SJSA1 (cell line): ENCODE data around the gene RAB30. TPM values are rescaled to one million over a fixed set of nuclear protein-coding genes. Genes with fewer than 3 reads are reported as not detected.
A peak's percentile ranks its signal among the peaks of the same experiment; 100 is the strongest.

ENCODE experiments used
- DNase-seq, 2 experiments: peaks; one replicate each; pipeline ENCODE4 v3.0.0-alpha.2; 2015 to 2020; ENCODE audit warnings: low spot score in 2 of 2, low read depth in 1 of 2
- H3K27ac ChIP-seq: fragments of 250-450 bp; sonication (Bioruptor Pico); 2 replicates; pipeline ENCODE4 v1.5.1; 2020; ENCODE audit warnings: mild to moderate bottlenecking, moderate library complexity
- H3K27me3 ChIP-seq: fragments of 250-450 bp; sonication (Bioruptor Pico); replicated peaks from 2 replicates; pipeline ENCODE4 v1.5.1; 2020; ENCODE audit warnings: mild to moderate bottlenecking, moderate library complexity
- H3K36me3 ChIP-seq: fragments of 250-450 bp; sonication (Bioruptor Pico); 2 replicates; pipeline ENCODE4 v1.5.1; 2020; ENCODE audit warnings: mild to moderate bottlenecking
- H3K4me1 ChIP-seq: fragments of 250-450 bp; sonication (Bioruptor Pico); replicated peaks from 2 replicates; pipeline ENCODE4 v1.6.1; 2021; ENCODE audit warnings: mild to moderate bottlenecking
- H3K4me3 ChIP-seq: fragments of 250-450 bp; sonication (Bioruptor Pico); 2 replicates; pipeline ENCODE4 v1.5.1; 2020; ENCODE audit warnings: mild to moderate bottlenecking
- H3K9me3 ChIP-seq: fragments of 250-450 bp; sonication (Bioruptor Pico); replicated peaks from 2 replicates; pipeline ENCODE4 v1.5.1; 2020; ENCODE audit warnings: mild to moderate bottlenecking
- total RNA-seq: library from RNA; depleted of rRNA; stranded (reverse); fragments of >200 nt; shearing (Covaris generic); gene quantifications from 2 replicates; pipeline ENCODE4 v1.2.3, GENCODE V29; 2014; rRNA removed

RAB30 gene, protein sequence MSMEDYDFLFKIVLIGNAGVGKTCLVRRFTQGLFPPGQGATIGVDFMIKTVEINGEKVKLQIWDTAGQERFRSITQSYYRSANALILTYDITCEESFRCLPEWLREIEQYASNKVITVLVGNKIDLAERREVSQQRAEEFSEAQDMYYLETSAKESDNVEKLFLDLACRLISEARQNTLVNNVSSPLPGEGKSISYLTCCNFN
- 6.5 and 10.2 TPM in 2 replicates for total RNA-seq

DNA sequence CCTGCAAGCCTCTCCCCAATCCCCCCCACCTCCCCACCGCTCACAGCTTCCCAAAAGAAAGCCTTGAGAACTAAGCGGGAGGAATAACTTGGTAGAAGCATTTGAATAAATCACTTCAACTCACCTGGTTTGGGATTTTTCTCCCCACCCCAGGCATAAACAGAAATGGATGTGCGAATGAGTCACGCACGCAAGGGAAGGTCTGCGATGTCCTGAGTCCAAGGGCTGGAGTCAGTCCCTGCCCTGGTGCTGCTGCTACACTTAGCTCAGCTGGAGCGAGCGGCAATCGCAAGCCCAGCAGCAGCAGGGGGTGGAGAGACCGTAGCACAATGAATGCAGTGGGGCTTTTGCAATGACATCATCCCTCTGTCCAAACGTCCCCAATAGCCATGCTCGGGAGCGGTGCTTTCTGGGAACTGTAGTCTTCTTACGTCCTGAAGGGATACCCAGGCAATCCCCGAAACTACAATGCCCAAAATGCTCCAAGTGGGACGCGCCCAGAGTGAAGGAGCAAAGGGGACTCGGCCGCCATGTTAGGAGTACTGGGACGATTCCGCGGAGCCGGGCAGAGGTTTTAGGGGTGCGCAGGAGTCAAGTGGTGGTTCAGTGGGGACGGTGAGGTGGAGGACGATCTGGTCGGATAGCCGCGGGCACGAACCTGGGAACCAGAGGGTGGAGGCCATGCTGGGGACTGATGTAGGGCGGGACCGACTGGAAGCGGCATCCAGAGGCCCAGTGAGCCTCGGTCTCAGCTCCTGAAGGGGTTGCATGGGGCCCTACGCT lies at the start of gene RAB30:
RAB30 (minus strand) TSS at position 331 of the 783 bp plus-strand sequence. CDS start 74,581 bp downstream, outside the sequence.
- peak; percentile 93 to 95 for DNase-seq
- H3K36me3 ChIP-seq, result peaks cover 16% of the 10 kb centered on the region
- no peaks in the 10 kb centered on the region for H3K9me3 ChIP-seq
- peak within 1 kb of the TSS; percentile 92 for H3K27ac ChIP-seq
- no peaks in the 10 kb centered on the region for H3K27me3 ChIP-seq
- H3K4me3 ChIP-seq, result peak within 1 kb of the TSS; percentile 68
- H3K4me1 ChIP-seq, result peaks cover 15% of the 10 kb centered on the region

DNA sequence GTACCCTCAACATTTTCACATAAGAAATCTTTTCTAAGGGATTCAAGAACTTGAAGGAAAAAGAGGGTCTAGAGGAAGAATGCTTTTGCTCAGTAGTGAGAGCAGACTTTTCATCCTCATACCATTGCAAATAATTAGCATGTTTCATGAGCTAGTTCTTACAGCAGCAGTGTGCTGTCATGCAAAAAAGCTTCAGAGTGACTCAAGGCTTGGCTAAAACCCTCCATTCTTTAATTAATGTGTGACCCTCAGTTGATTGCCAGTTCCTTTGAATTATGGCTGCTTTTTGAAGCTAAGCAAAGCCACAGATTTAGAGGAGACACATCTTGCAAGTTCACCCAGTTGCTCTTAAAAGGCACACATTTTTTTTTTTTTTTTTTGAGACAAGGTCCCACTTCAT lies 48.6 kb upstream of the RAB30 start:
- Histone ChIP-seq H3K4me3 (no peak overlapping the region), H3K27ac (no peak overlapping the region), H3K9me3 (no peaks in the 10 kb centered on the region), H3K4me1 (no peaks in the 10 kb centered on the region), H3K36me3 (no peaks in the 10 kb centered on the region), H3K27me3 (no peaks in the 10 kb centered on the region)
- no peak for DNase-seq

DNA sequence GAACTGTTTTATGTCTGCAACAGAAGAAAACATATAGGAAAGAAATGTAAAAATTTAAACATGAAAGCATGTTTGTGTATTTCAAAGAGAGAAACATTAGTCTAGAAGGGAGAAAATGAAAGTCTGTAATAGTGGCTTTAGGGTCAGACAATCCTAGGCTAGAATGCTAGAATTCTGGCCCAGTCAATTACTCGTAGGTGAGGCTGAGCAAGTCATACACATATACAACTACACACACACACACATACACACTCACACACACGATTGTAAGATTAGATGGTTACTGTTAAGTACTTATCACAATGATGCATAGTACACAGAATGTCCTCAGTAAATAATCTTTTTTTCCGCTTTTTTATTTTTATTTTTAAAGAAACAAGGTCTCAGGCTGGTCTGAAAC lies 47.5 kb upstream of the RAB30 start:
- H3K4me1 ChIP-seq, result no peaks in the 10 kb centered on the region
- no peak for DNase-seq
- no peaks in the 10 kb centered on the region for H3K36me3 ChIP-seq
- no peak overlapping the region for H3K27ac ChIP-seq
- no peaks in the 10 kb centered on the region for H3K9me3 ChIP-seq
- H3K4me3 ChIP-seq, result no peak overlapping the region
- H3K27me3 ChIP-seq, result no peaks in the 10 kb centered on the region

DNA sequence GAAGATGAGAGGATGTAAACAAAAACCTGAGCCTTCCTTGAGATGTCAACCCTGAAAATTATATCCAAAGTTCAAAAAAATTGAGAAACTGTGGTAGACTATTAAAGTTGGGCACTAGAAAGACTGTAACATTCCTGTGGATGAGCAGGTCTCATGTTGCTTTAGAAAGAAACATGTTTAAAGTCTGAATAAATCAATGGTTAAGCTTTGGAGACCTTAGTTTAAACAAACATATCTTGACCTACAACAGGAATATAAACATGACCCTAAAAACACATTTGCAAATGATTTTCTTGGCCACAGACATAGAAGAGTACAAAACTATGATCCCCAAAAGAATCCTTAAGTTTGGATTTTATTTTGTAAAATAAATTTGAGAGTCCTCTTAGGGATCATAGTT lies 47.1 kb upstream of the RAB30 start:
- no peaks in the 10 kb centered on the region for H3K4me1 ChIP-seq
- no peak overlapping the region for H3K4me3 ChIP-seq
- no peaks in the 10 kb centered on the region for H3K27me3 ChIP-seq
- H3K27ac ChIP-seq, result no peak overlapping the region
- H3K36me3 ChIP-seq, result no peaks in the 10 kb centered on the region
- no peaks in the 10 kb centered on the region for H3K9me3 ChIP-seq
- no peak for DNase-seq

DNA sequence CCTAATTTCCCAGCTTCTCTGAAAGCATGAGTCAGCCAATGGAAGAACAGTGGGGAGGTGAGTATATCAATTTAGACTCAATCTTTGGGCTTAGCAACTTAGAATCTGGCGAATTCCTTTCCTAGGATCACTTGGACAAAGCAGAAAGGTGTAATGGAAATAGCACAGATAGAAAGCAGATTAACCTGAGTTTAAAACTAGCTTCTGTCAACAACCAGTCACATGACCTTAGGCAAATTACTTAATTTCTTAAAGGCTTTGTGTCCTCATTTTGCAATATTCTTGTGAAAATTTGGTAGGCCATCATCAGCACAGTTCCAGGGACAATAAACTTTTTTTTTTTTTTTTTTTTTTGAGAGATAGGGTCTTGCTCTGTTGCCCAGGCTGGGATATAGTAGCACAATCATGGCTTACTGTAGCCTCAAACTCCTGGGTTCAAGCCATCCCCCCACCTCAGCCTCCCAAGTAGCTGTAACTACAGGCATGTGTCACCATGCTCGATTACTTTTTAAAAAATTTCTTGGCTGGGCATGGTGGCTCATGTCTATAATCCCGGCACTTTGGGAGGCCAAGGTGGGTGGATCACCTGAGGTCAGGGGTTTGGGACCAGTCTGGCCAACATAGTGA lies 44.4 kb upstream of the RAB30 start:
- H3K4me3 ChIP-seq, result no peak overlapping the region
- no peak for DNase-seq
- H3K27ac ChIP-seq, result no peak overlapping the region
- no peaks in the 10 kb centered on the region for H3K4me1 ChIP-seq
- H3K9me3 ChIP-seq, result no peaks in the 10 kb centered on the region
- no peaks in the 10 kb centered on the region for H3K27me3 ChIP-seq
- no peaks in the 10 kb centered on the region for H3K36me3 ChIP-seq

DNA sequence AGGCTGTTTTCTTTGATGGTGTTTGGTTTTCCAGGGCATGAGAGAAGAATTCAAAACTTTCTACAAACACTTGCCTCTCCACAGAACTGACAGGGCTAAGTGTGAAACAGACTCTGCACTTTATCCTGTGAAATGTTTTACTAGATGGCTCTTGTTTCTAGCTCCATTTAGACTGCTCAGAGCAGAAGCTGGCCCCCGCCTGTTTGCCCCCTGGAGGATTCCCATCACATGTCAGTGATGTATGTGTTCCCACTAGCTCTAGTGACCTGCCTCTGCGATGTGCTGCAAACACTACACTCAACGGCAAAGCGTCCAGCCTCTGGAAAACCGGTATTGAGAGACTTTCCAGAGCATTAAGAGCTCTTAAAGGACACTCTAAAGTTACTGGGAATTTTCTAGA lies 43.9 kb upstream of the RAB30 start:
- no peaks in the 10 kb centered on the region for H3K9me3 ChIP-seq
- DNase-seq, result no peak
- H3K36me3 ChIP-seq, result no peaks in the 10 kb centered on the region
- H3K27me3 ChIP-seq, result no peaks in the 10 kb centered on the region
- no peak overlapping the region for H3K27ac ChIP-seq
- H3K4me1 ChIP-seq, result no peaks in the 10 kb centered on the region
- no peak overlapping the region for H3K4me3 ChIP-seq

DNA sequence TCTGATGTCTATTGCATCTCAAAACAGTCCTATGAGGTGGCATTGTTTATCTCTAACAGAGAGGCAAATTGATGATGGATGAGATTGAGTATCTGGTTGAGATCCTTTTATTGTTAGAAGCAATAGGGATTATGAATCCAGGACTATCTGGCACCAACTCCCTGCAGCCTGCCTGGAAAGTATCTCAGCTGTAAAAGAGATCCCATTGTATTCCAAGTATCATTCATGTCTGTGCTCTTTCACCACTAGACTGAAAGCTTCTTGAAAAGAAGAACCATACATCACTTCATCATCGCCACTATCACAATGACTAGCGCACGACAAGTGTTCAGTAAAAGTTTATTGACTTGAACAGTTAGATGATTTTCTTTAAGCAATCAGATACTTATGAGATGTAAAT lies 43.3 kb upstream of the RAB30 start:
- H3K9me3 ChIP-seq, result no peaks in the 10 kb centered on the region

DNA sequence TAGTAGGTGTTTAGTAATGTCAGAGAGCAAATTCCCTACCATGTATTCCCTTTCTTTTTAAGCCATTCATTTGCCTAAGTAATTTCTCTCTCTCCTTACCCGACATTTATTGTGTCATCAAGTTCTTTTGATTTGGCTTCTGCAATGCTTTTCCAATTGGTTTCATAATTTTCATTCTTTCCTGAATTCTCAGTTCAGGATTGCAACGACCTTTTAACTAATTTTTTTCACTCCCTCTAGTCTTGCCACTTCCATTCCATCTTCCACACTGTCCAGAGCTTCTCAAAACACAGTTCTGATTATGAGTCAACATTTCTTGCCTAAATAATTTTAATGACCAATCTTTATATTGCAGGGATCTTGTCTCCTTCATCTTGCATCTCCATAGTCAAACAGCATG lies 41.2 kb upstream of the RAB30 start:
- Histone ChIP-seq H3K27me3 (no peaks in the 10 kb centered on the region), H3K27ac (no peak overlapping the region), H3K9me3 (no peaks in the 10 kb centered on the region), H3K4me3 (no peak overlapping the region), H3K4me1 (no peaks in the 10 kb centered on the region), H3K36me3 (no peaks in the 10 kb centered on the region)
- no peak for DNase-seq

More for the DNA sequence above, 43.3 kb upstream of the RAB30 start:
- H3K4me1 ChIP-seq, result no peaks in the 10 kb centered on the region
- H3K27ac ChIP-seq, result no peak overlapping the region
- no peak overlapping the region for H3K4me3 ChIP-seq
- no peaks in the 10 kb centered on the region for H3K36me3 ChIP-seq
- no peak for DNase-seq
- H3K27me3 ChIP-seq, result no peaks in the 10 kb centered on the region

DNA sequence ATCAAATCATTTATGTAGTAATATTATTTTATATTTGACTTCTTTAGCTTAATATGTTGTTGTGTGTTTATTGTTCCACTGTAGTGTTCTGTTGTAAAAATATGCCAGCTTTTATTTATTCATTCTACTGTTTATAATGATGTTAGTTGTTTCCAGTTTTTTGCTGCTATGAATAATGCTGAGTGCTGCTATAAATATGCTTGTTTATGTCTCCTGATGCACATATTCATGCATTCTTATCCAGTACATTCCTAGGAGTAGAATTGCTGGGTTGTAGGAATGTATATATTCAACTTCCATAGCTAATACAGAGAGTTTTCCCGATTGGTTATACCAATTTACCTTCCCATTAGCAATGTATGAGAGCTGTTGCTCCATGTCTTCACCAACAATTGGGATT lies 33.5 kb upstream of the RAB30 start:
- no peak for DNase-seq
- Histone ChIP-seq H3K27ac (no peak overlapping the region), H3K27me3 (no peaks in the 10 kb centered on the region), H3K9me3 (no peaks in the 10 kb centered on the region), H3K36me3 (no peaks in the 10 kb centered on the region), H3K4me1 (no peaks in the 10 kb centered on the region), H3K4me3 (no peak overlapping the region)

DNA sequence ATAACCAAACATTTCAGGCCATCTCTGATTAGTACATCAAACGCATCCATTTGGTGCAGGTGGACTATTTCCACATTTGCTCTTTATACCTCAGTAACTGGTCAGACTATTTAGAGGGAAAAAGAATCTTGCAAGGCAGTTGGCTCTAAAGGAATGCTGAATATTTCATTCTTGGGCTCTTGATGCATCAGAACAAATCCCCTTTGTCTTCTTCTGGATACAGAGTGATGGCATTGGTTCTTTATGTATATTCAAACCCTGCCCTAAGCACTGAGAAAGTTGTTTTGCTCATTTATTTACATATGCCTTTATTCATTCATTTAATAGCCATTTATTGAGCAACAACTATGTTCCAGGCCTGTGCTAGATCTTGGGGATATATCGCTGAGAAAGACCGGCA lies 31.1 kb upstream of the RAB30 start:
- H3K27ac ChIP-seq, result no peak overlapping the region
- H3K4me3 ChIP-seq, result no peak overlapping the region
- H3K27me3 ChIP-seq, result no peaks in the 10 kb centered on the region
- H3K36me3 ChIP-seq, result no peaks in the 10 kb centered on the region
- H3K4me1 ChIP-seq, result no peaks in the 10 kb centered on the region
- no peaks in the 10 kb centered on the region for H3K9me3 ChIP-seq
- DNase-seq, result no peak

DNA sequence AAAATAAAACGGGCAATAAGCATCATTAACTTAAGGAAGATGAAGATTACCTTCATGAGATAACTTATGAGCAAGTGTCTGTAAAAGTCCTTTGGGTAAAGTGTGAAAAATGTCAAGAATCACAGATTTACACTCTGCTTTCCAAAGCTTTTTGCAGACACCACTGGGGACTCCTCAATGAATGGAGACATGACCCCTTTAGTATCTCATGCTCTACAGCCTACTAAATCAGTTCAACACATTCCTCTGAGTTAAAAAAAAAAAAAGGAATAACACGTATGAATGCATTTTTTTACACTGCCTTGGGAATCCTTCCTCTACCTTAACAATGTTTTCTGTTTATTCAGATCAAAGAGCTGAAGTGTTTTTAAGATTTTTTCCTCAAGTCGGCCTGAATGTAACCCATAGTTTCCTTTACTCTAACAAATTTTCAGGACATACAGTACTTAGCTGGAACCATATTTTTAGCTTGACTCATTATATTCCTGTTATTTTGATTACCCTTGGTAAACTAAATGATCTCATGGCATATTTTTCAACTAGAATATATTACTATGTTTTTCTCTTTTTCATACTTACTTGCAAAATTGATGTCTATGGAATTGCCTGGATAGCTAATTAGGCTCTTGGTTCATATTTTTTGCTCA lies 25.9 kb upstream of the RAB30 start:
- Histone ChIP-seq H3K27me3 (no peaks in the 10 kb centered on the region), H3K9me3 (no peaks in the 10 kb centered on the region), H3K4me1 (no peaks in the 10 kb centered on the region), H3K4me3 (no peak overlapping the region), H3K36me3 (no peaks in the 10 kb centered on the region), H3K27ac (no peak overlapping the region)
- no peak for DNase-seq

DNA sequence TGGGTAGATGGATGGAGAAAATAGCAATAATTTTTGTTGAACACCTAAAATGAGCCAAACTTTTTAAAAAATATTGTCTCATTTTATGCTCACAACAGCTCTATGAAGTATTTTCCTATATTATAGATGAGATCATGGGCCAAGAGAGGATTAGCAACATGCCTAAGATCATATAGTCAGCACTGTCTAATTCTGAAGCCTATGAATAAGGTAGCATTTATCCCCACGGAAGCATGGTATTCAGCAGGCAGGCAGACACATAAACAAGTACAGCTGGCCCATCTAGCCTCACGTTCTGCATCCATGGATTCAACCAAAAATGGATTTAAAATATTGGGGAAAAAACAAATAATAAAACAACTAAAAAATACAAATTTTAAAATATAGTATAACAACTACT lies 21.9 kb upstream of the RAB30 start:
- H3K9me3 ChIP-seq, result no peaks in the 10 kb centered on the region
- H3K27me3 ChIP-seq, result no peaks in the 10 kb centered on the region
- H3K4me1 ChIP-seq, result no peaks in the 10 kb centered on the region
- H3K27ac ChIP-seq, result no peak overlapping the region
- no peaks in the 10 kb centered on the region for H3K36me3 ChIP-seq
- no peak for DNase-seq
- H3K4me3 ChIP-seq, result no peak overlapping the region

DNA sequence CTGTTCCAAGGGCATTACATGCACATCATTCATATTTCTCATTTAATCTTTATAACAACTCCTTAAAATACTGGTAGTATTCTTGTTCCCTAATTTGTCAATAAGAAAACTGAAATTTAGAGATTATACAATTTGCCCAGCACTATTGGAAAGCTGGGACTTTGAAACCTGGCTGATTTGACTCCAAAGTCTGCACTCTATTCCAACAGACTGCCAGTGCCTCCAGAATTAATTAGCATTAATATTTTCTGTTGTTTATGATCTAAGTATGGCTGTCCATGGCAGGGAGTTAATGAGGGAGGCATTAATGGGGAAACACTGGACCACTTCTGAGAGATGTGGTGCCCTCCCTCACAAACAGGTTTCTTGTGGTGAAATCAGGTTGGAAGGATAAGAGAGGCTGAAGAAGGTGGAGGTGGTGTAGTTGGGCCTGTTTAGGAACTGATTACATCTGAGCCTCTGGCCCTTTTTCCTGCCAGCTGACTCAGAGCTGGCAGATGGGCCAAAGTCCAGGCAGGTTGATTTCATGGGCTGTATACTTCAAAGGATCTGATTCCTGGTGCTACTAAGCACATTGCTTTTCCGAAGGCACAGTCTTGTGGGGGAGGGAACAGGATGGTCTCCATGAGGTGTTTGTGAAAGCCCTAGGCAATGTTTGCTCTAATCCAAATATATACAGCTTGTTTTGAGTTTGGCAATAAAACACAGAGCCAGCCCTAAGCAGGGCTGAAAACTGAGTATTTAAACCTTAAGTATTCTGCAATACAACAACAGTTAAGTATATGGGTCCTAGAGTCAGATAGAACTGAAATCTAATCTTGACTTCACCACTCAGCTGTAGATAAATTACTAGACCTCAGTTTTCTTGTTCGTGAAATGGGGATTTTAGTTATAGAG lies 21.0 kb upstream of the RAB30 start:
- H3K4me1 ChIP-seq, result no peaks in the 10 kb centered on the region
- no peak overlapping the region for H3K4me3 ChIP-seq
- no peaks in the 10 kb centered on the region for H3K9me3 ChIP-seq
- no peaks in the 10 kb centered on the region for H3K36me3 ChIP-seq
- no peaks in the 10 kb centered on the region for H3K27me3 ChIP-seq
- H3K27ac ChIP-seq, result no peak overlapping the region
- DNase-seq, result no peak
